Measurements from ENCODE around the gene DEUP1.

GRCh38 chr11:93487032-93487483 lies 156.5 kb downstream of the DEUP1 start:
- TF ChIP-seq CTCF (IDR thresholded peaks at IDR 0.05) (no peak), POLR2A (IDR thresholded peaks at IDR 0.05) (no peak), POLR2AphosphoS5 (IDR thresholded peaks at IDR 0.05) (peak; percentile 49 to 80 (median 64))

Measured in sigmoid colon (tissue), 4 donors.